Fibroblast of mammary gland (primary cell): ENCODE results near the gene F8.

Source experiments
- DNase-seq: peaks from one replicate; pipeline ENCODE4 v3.0.0-alpha.2; 2010; ENCODE audit warnings: low read depth
- H3K4me3 ChIP-seq: 2 replicates; pipeline ENCODE4 v1.5.1; 2011; ENCODE audit warnings: low read depth, mild to moderate bottlenecking, low read length, moderate library complexity; ENCODE audit not compliant: control insufficient read depth
- TF ChIP-seq, protein P1 (sequence below): conservative IDR thresholded peaks from 2 replicates; pipeline ENCODE4 v1.5.1; 2011; ENCODE audit warnings: low read depth, low read length, inconsistent platforms; ENCODE audit not compliant: control insufficient read depth, insufficient read depth

F8 gene

DNA sequence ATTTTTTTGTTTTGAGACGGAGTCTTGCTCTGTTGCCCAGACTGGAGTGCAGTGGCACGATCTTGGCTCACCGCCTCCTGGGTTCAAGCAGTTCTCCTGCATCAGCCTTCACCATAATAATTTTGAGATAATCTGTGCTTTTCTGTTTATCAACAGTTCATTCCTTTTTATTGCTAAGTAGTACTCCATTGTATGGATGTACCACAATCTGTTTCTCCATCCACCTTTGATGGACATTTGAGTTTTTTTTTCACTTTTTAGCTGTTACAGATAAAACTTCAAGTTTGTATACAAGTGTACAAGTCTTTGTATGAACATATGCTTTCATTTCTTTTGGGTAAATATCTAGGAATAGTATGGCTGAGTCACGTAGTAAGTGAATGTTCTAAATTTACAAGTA is 13.2 kb upstream of the F8 start:
- H3K4me3 ChIP-seq: no peak overlapping the region
- DNase-seq: no peak
- TF ChIP-seq, protein P1, sequence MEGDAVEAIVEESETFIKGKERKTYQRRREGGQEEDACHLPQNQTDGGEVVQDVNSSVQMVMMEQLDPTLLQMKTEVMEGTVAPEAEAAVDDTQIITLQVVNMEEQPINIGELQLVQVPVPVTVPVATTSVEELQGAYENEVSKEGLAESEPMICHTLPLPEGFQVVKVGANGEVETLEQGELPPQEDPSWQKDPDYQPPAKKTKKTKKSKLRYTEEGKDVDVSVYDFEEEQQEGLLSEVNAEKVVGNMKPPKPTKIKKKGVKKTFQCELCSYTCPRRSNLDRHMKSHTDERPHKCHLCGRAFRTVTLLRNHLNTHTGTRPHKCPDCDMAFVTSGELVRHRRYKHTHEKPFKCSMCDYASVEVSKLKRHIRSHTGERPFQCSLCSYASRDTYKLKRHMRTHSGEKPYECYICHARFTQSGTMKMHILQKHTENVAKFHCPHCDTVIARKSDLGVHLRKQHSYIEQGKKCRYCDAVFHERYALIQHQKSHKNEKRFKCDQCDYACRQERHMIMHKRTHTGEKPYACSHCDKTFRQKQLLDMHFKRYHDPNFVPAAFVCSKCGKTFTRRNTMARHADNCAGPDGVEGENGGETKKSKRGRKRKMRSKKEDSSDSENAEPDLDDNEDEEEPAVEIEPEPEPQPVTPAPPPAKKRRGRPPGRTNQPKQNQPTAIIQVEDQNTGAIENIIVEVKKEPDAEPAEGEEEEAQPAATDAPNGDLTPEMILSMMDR: no peak

DNA sequence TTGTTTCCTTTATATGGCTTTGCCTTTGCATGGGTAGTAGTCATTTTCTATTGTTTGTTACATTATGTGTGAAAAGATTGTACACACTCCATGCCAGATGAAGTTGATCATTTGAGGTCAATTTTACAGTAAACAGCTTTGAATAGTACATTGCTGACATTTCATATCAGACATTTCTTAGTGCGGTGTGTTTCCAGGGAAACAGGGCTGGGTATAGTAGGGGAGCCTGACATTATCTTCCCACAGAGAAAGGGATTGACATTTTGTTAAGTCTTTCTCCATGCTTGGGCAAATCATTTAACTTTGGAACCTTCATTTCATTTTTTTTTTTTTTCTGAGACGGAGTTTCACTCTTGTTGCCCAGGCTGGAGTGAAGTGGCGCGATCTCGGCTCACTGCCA is 9.1 kb upstream of the F8 start:
- TF ChIP-seq, protein P1: no peak
- DNase-seq: no peak
- no peak overlapping the region for H3K4me3 ChIP-seq

DNA sequence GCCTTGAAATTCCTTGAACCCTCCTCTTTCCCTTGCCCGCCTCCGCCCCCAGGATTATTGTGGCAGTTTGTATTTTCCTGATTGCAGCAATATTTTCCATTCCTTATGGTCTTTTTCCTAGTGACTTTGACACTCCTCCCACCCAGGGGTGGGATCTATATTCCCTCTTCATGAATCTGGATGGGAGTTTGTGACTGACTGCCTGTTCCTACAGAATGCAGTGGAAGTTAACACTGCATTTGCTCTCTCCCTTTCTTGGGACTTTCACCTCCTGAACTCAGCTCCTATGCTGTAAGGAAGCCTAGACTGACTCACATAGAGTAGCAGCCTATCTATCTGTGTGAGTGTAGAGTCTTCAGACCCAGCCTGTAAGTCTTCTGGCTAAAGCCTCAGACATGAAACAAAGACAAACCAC is 6.4 kb upstream of the F8 start:
- no peak overlapping the region for H3K4me3 ChIP-seq
- DNase-seq: peak; percentile 53
- TF ChIP-seq, protein P1: no peak

DNA sequence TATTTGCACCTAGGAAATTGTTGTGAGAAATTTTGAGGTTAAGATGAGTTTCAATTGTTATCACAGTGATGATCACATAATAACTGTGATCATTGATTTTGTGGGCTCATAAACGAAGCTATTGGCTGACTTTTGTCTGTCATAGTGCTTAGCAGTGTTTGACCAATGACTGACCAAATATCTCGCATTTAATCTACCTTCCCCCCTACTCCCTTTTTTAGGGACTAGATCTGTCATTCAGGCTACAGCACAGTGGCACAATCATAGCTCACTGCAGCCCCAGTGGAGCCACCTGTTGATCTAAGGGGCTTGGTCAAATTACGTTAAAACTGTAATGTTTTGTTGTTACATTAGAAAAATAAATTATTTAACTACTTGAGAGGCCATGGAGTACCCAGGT is 5.6 kb upstream of the F8 start:
- H3K4me3 ChIP-seq: peak overlapping the region; percentile 75
- no peak for DNase-seq
- TF ChIP-seq, protein P1: no peak

DNA sequence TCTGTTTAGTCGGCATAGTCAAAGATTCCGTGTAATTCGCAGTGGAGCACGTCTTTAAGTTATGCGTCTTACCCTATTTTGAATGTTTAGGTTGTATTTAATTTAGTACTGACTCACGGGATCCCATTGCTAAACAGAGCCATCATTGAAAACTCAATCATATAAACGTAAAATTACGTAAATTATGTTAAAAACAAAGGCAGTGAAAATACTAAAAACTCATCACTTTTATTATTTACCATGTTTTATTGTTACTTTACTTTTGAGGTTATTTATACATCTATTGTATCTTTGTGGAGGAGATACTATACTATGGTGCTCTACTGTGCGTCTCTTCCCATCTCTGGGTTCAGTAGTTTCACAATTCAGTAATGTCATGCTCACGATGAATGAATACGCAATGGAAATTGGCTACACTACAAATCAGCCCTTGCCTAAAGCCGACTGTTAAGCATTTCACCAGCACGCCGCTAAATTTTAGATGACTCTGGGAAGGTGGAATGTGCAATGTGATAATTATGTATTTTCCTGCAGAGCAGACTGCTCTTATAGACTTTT is 5.1 kb upstream of the F8 start:
- TF ChIP-seq, protein P1: no peak
- peak; percentile 82 for DNase-seq
- peak overlapping the region; percentile 75 for H3K4me3 ChIP-seq

DNA sequence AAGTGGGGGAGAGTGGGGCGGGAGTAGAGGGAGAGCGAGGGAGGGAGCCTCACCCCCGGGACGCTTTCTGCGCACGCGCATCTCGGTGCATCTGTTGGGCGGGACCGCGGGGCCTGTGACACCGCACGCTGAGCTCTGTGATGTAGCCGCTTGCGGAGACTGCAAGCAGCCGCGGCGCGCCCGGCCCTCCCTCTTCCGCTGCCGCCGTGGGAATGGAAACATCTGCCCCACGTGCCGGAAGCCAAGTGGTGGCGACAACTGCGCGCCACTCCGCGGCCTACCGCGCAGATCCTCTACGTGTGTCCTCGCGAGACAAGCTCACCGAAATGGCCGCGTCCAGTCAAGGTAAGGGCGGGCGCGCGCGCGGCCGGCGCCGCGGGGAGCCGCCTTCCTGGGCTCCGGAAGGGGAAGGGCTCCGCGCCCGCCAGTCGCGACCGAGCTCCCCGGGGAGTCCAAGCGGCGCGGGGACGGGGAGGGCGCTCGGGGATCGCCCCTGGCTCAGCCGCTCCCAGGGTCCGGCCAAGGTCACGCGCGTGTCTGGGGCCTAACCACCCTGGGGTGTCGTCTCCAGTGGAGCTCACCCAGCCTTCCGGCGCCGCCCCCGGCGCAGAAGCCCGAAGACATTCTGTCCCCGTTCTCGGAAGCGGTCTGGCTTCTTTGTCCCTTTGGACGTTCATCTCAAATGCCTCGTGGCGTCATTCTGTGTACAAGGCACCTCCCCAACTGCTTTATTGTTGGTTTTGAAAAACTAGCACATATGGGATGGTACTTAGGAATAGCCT is 4.4 kb upstream of the F8 start, which contains the start of gene FUNDC2:
Gene FUNDC2 (plus strand): TSS at position 118 of the 782 bp plus-strand sequence. CDS start 95 bp downstream, at position 213.
- TF ChIP-seq, protein P1: no peak
- DNase-seq: peak; percentile 88
- H3K4me3 ChIP-seq: peak within 1 kb of the TSS; percentile 75

DNA sequence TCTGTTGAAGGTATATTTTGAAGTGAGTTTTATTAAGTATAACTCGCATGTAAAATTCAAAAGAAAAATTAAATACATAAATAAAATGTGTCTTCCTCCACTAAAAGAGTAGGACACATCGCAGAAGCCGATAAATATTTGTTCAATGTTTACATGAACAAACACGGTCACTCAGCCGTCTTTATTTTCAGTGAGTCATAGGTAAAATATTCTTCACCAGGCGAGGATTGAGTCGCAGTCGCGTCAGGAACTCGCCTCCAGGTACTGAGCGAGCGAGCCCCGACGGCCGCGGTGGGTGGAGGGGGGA is 3.9 kb upstream of the F8 start:
- no peak for DNase-seq
- TF ChIP-seq, protein P1: no peak
- H3K4me3 ChIP-seq: peak overlapping the region; percentile 75
